ENCODE results near the gene PSD.
A peak's percentile ranks its signal among the peaks of the same experiment; 100 is the strongest.

Gene PSD

DNA sequence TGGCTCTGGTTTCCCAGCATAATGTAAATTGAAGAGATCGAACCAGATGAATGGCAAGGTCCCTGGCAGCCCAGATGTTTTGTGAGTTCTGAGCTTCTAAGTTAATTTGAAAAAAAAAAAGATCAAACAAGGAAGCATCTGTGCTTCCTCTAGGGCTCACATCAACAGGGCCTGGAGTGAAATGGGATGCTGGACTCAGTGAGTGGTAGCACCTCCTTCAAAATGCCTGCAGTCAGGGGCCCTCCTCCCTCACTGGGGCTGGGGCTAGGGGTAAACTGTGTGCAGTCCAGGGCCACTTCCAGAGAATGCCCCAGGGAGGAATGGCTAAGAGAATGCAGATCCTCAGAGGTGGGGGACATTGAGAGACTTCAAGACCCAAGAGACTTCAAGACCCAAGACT is 19.8 kb upstream of the PSD start:
- DNase-seq (ENCODE audit: low spot score) = no peak

DNA sequence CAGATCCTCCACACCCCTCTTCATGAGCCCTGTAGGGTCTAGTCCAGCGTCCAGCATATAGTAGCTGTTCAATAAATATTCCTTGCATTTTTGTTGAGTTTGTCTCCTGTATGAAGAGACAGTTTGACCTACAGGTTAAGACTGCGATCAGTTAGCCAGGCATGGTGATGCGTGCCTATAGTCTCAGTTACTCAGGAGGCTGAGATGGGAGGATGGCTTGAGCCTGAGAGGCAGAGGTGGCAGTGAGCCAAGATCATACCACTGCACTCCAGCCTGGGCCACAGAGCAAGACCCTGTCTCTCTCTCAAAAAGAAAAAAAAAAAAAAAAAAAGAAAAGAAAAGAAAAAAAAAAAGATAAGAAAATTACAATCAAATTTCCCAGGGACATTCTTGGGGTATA is 18.9 kb upstream of the PSD start:
- no peak for DNase-seq (ENCODE audit: low spot score)

DNA sequence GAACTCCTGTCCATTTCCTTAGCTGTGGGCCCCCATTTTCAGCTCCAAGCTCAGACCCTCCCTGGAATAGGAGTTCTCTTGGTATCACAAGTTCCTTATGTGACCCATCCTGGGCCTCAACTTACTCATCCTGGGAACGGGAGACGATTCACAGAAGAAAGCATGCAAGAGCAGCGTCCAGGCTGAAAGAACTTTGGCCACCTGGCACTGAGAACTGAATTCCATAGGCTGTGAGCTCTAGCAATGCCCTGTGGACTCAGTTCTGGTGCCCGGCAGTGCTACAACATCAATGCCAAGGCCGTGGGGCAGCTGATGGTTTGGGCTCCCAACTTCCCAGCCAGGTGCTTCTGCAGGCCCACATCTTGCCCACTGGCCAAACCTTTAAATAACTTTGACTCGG is 17.7 kb upstream of the PSD start:
- DNase-seq (ENCODE audit: low spot score) = no peak

DNA sequence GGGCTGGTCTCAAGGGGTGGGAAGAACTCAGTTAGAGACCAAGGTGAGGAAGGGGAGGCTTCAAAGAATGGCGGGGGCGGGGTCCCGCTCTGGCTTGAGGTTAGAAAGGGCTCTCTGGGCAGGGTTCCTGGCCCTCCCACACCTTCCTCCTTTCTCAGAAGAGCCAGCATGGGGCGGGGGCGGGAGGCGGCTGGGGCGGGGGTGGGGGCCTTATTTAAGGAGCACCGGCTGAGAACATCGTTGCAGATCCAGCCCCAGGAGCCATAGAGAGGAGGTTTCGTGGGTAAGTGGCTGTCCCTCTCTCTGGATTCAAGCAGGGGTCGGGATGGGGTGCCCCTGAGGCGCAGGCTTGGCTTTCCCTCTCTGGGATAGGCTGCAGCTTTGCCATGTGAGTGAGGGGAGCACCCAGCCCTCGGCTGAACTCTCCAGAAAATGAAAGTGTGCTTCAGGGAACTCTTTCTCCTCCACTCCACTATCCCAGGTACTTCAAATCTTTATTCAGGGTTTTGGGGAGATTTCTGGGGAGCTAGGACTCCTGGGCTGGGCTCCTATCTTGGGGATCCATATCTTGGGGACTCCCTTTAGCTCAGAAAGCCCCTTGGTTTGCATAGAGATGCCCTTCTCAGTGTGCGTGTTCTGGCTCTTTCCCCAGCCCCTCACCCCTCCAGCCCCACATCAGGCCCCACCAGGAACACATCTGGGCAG is 17.1 kb upstream of the PSD start:
- DNase-seq (ENCODE audit: low spot score) = no peak

DNA sequence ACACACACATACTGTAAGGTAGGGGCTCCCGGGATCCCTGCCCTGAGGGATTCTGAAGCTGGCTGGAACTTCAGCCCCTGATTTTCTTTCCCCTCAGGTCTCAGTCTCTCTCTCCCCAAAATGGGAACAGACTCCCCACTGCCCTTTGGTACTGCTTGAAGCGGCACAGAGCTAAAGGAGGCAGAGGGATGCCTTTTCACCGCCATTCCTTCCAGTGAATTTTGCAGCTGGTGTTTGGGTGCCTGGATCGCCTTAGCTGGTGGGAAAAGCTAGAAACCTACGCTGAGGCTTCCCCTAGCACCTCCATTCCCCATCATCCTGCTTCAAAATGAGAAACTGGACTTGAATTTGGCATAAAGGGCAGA is 16.5 kb upstream of the PSD start:
- no peak for DNase-seq (ENCODE audit: low spot score)

DNA sequence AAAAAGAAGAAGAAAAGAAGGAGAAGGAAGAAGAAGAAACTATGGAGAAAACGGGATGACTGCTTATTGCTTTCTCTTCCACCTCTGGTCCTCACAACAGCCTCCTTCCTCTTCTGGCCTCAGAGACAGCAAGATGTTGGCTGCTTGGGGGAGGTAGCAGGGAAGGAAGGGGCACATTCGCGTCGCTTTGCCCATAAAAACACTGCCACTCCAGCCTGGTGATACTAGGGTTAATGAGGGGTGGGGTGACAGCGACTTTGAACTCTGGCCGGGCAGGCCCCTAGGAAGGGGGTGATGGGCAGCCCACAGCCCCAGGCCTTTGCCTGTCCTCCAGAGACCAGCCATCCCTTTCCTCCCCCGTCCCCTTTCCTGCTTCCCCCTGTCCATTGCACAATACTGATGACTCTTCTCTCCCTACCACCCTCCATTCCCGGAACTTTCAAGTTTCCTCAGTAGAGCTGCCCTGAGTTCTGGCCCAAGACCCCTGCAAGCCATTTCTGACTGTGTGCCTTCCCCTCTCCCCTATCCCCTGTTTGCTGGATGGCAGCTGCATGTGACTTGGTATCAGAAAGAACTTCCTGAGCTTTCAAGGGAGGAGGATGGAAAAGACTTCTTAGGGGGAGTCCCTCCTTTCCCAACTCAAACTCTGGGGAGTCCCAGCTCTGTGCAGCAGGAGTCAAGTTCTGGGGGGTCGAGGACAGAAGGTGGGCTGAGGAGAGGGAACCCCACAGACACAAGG is 16.0 kb upstream of the PSD start:
- no peak for DNase-seq (ENCODE audit: low spot score)

DNA sequence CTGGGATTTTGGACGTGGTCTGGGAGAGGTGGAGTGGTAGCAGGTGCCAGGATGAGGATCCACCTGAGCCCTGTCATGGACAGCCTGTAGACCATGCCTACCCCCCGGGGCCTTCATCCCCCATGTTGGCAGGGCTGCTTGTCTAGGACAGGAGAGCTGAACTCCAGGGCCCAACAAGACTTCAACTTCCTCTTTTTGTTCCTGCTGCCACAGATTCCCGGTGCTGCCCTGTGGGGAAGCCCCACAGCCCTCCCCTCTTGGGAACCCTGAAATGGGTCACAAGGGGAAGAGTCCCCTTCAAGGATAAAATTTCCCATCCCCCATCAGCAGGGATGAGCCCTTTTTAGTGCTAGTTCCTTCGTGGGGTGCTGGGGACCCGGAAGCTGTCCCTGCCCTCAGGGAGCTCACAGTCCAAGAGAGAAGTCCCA is 15.0 kb upstream of the PSD start:
- no peak for DNase-seq (ENCODE audit: low spot score)

DNA sequence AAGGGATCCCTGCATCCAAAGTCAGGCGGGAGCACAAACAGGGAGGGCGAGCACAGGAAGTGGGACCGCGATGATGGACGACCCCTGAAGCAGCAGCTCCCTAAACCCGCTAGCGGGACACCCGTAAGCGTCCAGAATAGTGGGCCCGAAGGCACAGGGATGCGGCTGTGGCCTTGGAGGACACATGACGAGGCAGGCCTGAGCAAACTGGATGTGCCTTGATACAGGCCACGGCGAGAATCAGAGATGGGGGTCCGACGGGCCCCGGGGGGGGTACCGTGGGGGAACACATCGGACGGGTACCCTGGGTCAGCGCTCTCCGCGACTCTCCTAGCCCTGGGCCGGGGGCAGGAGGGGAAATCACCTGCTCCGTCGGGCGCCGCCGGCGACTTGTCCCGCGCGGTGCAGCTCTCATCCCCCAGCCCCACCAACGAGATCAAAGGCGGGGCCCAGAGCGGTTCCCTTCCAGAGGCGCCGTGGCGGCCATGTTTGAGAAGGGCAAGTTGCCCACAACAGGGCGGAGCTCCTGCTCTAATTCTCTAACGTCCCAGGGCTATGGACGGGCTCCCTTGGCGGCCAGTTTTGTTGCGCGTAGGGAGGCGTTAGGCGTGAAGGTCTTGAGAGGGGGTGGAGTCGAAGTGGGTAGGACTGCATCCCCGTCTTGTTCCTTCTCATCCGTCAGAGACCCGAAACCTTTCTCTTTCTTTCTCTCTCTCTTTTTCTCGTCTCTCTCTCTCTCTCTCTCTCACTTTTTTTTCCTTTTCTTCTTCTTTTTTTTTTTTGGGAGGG is 13.8 kb upstream of the PSD start, which contains the start of gene CUEDC2:
Gene CUEDC2, minus strand, starts transcription at position 413 of the 789 bp plus-strand sequence. CDS start 7,386 bp downstream, outside the sequence.
- DNase-seq (ENCODE audit: low spot score) = peak; percentile 96

DNA sequence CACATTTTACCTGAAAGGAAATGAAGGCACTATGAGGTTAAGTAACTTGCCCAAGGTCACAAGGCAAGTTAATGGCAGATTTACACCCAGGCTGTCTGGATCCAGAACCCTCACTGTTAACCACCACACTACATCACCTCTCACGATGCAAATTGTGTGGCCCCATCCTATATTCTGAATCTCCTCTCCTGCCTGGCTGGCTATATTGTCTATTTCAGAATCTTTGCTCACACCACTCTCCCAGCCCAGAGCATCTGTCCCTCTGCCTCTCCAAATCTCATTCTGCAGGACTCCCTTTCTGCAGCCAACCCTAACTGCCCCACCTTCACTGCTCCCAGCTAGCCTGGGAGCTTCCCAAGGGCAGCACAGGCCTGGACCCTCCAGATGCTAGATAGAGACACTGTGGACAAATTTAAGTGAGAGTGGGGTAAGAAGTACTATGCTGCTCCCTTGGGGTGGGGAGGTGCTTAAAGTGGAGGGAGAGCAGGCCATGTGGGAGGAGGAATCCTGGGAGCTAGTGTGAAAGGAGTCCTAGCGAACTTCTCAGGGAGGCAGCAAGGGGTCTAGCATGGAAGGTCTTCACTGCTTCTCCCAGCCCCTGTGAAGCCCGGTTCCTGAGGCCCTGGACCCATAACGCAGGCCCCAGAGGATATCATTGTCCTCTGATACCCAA is 13.0 kb upstream of the PSD start:
- no peak for DNase-seq (ENCODE audit: low spot score)

DNA sequence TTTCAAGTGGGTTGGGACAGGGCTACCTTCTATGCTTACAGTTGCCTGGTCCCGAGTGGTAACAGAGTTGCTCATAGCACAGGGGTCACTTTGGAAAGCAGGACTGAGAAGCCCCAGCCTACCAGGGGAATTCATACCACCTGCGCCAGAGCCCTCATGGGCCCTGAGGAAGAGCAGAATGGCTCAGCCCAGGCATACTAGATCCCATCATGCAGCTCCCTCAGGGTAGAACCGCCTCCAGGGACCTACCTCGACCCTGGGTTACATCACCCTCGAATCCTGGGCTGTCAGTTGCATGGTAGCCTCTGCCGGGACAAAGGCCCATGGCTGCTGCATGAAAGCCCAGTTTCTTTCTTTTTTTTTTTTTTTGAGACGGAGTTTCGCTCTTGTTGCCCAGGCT is 10.9 kb upstream of the PSD start:
- DNase-seq (ENCODE audit: low spot score) = no peak

DNA sequence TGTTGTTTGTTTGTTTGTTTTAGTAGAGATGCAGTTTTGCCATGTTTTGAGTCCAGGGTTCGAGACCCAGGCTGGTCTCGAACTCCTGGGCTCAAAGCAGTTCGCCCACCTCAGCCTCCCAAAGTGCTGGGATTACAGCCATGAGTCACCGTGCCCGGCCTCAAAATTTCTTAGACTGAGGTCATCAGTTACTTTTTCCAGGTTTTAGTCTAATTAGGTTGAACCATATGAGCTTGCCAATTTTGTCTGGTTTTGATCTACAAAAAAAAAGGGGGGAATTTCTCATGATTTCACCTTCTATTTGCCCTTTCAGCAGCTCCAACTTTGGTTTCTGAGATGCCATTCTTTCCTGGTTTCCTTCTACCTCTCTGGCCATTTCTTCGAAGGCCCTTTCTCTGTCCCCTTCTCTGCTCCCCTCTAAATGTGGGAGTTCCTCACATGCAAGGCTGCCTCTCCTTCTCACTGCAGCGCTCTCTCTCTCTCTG is 8.3 kb upstream of the PSD start:
- DNase-seq (ENCODE audit: low spot score) = no peak

DNA sequence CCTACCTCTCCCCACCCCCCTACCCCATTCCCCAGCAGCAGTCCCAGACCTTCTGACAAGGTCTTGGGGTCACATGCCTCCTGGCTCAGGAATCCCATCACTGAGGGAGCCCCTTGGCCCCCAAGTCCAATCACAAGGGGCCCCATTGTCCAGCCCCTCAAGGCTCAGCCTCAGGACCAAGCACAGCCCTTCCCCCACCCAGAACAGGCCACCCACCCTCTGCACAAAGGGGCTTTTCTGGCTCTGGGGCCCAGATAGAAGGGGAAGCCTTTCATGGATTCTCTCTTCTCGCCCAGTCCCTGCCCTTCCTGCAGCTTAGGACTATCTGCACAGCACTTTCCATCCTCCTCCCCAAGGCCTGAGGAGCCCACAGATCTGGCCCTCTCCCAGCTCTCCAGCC is 6.9 kb upstream of the PSD start:
- no peak for DNase-seq (ENCODE audit: low spot score)

DNA sequence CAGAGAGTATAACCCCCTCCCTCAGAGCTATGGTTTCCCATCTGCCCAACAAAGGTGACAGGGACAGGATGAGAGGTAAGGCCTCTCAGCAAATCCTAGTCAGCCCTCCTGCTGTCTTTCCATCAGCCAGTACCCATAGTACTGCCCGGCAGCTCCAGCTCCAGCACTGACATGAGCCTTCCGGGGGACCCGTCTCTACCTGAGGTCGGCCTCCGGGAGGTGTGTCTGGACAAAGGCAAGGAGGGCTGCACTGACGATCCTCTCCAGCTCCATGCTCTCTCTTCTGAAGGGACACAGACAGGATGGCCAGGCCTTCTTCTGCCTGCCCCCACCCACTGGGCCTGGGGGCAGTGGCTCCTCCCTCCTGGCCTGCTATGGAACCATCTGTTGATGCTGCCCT is 6.3 kb upstream of the PSD start:
- DNase-seq (ENCODE audit: low spot score) = no peak

DNA sequence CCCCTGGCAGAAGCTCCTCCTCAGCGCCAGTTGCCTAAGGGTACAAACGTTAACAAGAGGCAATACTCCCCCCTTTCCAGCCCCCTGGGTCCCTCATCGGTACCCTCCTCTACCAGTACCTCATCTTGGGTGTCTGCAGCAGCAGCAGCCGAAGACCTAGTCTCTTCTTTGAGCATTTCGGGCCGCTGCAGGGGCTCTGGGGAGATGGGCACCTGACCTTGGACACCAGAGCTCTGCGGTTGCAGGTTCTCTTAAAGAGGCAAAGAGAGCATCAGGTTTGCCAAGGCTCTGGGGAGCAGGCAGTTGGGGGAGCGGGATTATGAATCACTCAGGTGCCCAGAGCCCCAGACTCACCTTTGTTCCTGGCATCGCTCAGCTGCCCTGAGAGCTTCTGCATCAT is 5.6 kb upstream of the PSD start:
- DNase-seq (ENCODE audit: low spot score) = no peak

DNA sequence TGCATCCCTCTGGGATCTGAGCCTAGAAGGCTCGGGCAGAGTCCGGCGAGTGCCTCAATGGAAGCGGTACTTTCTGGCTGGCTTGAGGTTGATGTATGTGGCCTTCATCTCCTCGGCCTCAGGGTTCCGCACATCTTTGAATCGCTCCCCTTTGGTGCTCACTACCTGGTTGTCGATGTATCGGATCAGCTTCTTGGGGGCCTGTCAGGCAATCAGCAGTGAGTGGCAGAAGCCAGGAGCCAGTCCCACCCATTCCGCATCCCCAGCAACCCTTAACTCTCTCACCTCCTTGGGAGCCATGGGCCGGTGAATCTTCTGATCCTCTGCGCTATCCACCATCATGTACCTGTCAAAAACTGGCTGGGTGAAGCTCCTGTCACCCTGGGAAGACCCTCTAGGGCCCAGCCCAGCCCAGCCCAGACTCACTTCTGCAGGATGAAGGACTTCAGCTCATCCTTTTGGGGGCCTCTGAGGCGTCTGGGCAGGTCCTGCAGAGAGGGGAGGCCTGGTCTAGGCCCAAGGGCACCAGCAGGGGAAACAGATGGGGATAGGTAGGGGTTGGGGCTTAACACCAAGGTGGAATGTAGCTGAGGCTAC is 4.9 kb upstream of the PSD start:
- DNase-seq (ENCODE audit: low spot score) = no peak

DNA sequence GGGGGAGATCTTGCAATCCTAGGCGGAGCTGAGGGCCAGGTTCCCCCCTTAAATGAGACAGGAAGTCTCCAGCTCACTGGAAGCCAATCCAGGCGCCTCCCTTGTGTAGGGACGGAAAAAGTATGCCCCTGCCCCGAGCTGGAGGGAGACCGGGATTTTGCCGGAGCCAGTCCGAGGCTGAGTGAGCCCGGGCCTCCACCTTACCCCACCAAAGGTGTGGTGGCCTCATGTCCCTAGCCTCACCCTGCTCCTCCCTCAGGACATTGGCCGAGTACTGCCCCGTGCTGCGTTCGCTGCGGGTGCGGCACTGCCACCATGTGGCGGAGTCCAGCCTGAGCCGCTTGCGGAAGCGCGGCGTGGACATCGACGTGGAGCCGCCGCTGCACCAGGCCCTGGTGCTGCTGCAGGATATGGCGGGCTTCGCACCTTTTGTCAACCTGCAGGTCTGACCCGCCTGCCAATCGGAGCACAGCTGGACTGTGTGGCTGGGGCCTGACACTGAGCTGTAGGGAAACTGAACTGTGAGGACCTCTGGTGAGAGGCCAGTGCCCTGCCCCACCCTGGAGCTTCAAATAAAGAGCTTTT is 4.1 kb upstream of the PSD start:
- DNase-seq (ENCODE audit: low spot score) = peak; percentile 61

DNA sequence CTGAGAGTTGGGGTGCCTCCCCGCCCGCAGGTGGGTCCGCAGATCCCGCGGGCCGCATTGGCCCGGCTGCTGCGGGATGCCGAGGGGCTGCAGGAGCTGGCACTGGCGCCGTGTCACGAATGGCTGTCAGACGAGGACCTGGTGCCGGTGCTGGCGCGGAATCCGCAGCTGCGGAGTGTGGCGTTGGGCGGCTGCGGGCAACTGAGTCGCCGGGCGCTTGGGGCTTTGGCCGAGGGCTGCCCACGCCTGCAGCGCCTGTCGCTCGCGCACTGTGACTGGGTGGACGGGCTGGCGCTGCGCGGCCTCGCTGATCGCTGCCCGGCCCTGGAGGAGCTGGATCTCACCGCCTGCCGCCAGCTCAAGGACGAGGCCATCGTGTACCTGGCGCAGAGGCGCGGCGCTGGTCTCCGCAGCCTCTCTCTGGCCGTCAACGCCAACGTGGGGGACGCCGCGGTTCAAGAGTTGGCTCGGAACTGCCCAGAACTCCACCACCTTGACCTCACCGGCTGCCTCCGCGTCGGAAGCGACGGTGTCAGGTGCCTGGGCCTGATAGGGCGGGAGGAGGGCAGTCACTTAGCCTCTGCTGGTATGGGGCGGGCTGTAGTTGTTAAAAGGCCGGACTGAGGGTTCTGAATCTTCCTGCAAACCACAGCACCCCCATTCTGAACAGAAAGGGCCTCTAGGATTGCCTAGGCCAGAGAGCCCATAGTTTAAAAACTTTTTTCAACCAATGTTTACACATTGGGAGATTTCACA is 3.4 kb upstream of the PSD start:
- no peak for DNase-seq (ENCODE audit: low spot score)

DNA sequence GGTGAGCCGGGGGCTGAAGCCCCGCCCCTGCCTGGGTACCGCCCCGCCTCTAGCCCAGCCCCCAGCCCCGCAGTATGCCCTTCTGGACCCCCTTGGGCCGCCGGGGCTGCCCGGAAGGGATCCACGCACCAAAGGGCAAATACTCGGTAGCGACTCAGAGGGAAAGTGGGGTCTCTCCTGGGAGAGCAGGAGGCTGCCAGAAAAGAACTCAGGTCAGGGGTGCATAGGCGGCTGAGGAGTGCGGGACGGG is 2.8 kb upstream of the PSD start:
- no peak for DNase-seq (ENCODE audit: low spot score)

DNA sequence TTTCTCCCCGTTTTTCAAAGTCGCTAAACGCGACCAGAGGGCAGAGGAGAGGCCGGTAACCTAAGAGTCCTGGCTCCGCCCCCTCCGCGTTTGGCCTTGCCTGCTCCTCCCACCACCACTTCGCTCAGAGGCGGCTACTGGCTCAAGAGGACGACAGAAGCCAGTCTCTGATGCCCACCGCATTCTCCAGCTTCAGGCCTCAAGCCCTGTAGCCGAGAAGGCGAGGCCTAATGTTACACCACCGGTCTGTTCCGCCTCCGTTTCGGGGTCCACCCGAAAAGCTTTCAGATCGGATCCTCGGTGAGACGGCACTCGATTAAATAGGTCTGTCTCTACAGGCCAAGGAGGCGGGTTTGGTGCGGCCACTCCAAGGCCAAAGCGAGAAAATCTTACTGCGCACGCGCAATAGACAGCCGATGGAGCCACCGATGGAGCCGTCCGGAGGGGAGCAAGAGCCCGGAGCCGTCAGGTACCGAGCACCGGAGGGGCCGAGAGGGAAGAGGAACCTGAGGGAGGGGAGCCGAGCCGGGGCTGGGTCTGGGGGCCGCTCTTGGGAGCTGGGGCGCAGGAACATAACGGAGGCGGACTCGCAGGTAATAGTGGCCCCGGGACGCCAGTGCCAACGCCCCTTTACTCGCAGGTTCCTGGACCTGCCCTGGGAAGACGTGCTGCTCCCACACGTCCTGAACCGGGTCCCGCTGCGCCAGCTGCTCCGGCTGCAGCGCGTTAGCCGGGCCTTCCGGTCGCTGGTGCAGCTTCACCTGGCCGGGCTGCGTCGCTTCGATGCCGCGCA is 2.3 kb upstream of the PSD start, which contains the start of gene FBXL15:
Gene FBXL15, plus strand, starts transcription at position 123 of the 793 bp plus-strand sequence. Its CDS starts 294 bp downstream, at position 417.
- DNase-seq (ENCODE audit: low spot score) = peak; percentile 95

DNA sequence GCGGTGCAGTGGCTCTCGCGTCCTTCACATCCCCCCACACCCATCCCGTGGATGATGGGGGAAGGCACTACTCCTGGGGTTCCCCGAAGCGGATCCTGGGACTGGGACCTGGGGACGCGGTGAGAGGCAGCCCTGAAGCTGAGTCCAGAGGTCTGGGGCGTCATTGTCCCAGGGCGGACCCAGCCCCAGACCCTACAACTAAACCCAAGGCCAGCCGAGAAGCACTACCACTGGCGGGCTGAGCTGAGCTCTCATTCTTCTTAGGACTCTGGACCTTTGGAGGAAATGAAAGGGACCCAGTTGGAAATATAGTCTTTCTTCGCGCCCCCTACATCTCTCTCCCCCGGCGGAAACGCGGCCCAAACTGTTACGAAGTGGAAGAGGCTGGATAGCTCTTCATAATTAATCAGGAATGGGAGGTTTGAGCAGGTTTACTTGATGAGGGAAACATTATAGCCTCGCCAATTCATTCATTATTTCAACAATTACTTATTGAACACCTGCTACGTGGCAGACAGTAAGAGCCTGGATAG is 1.7 kb upstream of the PSD start:
- no peak for DNase-seq (ENCODE audit: low spot score)

Data from pons (tissue), 1 donor.